ENCODE results near the gene CBLB. TPM values are rescaled to one million over a fixed set of nuclear protein-coding genes. Genes with fewer than 3 reads are reported as not detected.

Gene CBLB
- total RNA-seq, 1 experiment from 2014 or later = 98.8 TPM

- Histone ChIP-seq H3K4me3 (ENCODE audit: low read length) (no peak overlapping the region), H3K4me2 (ENCODE audit: low read depth, low read length, poor library complexity, severe bottlenecking) (no peak overlapping the region), H3K27ac (ENCODE audit: low read length) (no peak overlapping the region), H2AFZ (ENCODE audit: low read length) (no peak overlapping the region), H3K9me3 (ENCODE audit: low read length) (no peaks in the 10 kb centered on the region), H4K20me1 (ENCODE audit: insufficient read depth, low read depth, low read length) (no peaks in the 10 kb centered on the region), H3K27me3 (ENCODE audit: low read length) (no peaks in the 10 kb centered on the region), H3K4me1 (ENCODE audit: low read length) (peaks cover 57% of the 10 kb centered on the region), H3K9ac (ENCODE audit: low read length) (no peak overlapping the region), H3K9me2 (replicated peaks; ENCODE audit: insufficient read depth, low read length) (no peaks in the 10 kb centered on the region), H3K36me3 (ENCODE audit: insufficient read depth, low read length) (peaks cover 49% of the 10 kb centered on the region), H3K79me2 (ENCODE audit: low read length) (peaks cover 91% of the 10 kb centered on the region)
- no peak for DNase-seq
These were observed 26.4 kb downstream of the CBLB start for GRCh38 chr3:105842449-105842848.

DNA sequence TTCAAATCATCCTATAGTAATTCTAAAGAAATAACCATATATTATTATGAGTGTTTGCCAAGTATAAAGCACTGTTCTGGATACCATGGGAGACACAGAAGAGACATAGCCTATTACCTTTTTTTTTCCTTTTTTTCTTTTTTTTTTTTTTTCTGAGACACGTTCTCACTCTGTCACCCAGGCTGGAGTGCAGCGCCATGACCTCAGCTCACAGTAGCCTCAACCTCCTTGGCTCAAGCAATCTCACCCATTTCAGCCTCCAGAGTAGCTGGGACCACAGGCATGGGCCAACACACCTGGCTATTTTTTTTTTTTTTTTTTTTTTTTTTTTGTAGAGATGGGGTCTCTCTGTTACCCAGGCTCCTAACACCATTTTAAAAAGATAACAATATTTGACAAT lies 30.9 kb downstream of the CBLB start:
- H2AFZ ChIP-seq (ENCODE audit: low read length) = no peak overlapping the region
- no peaks in the 10 kb centered on the region for H3K9me2 ChIP-seq (replicated peaks; ENCODE audit: insufficient read depth, low read length)
- no peaks in the 10 kb centered on the region for H4K20me1 ChIP-seq (ENCODE audit: insufficient read depth, low read depth, low read length)
- H3K4me3 ChIP-seq (ENCODE audit: low read length) = no peak overlapping the region
- H3K4me1 ChIP-seq (ENCODE audit: low read length) = peaks cover 74% of the 10 kb centered on the region
- H3K9ac ChIP-seq (ENCODE audit: low read length) = no peak overlapping the region
- H3K79me2 ChIP-seq (ENCODE audit: low read length) = peaks cover 91% of the 10 kb centered on the region
- H3K9me3 ChIP-seq (ENCODE audit: low read length) = no peaks in the 10 kb centered on the region
- H3K36me3 ChIP-seq (ENCODE audit: insufficient read depth, low read length) = peaks cover 32% of the 10 kb centered on the region
- DNase-seq = no peak
- no peaks in the 10 kb centered on the region for H3K27me3 ChIP-seq (ENCODE audit: low read length)
- peak overlapping the region; percentile 54 for H3K4me2 ChIP-seq (ENCODE audit: low read depth, low read length, poor library complexity, severe bottlenecking)
- H3K27ac ChIP-seq (ENCODE audit: low read length) = peak overlapping the region; percentile 38

GRCh38 chr3:105837143-105837740 lies 31.6 kb downstream of the CBLB start:
- Histone ChIP-seq H3K9me2 (replicated peaks; ENCODE audit: insufficient read depth, low read length) (no peaks in the 10 kb centered on the region), H4K20me1 (ENCODE audit: insufficient read depth, low read depth, low read length) (no peaks in the 10 kb centered on the region), H3K27me3 (ENCODE audit: low read length) (no peaks in the 10 kb centered on the region), H3K9me3 (ENCODE audit: low read length) (no peaks in the 10 kb centered on the region), H3K4me2 (ENCODE audit: low read depth, low read length, poor library complexity, severe bottlenecking) (peak overlapping the region; percentile 54), H3K36me3 (ENCODE audit: insufficient read depth, low read length) (peaks cover 27% of the 10 kb centered on the region), H3K4me3 (ENCODE audit: low read length) (no peak overlapping the region), H3K79me2 (ENCODE audit: low read length) (peaks cover 91% of the 10 kb centered on the region), H3K4me1 (ENCODE audit: low read length) (peaks cover 82% of the 10 kb centered on the region), H2AFZ (ENCODE audit: low read length) (no peak overlapping the region), H3K9ac (ENCODE audit: low read length) (no peak overlapping the region; the same call in 1 of the 2 replicates), H3K27ac (ENCODE audit: low read length) (peak overlapping the region; percentile 38)
- DNase-seq = peak; percentile 67

GRCh38 chr3:105836533-105836932 lies 32.3 kb downstream of the CBLB start:
- no peak overlapping the region for H3K9ac ChIP-seq (ENCODE audit: low read length)
- no peak overlapping the region for H3K4me3 ChIP-seq (ENCODE audit: low read length)
- H3K4me1 ChIP-seq (ENCODE audit: low read length) = peaks cover 89% of the 10 kb centered on the region
- H3K36me3 ChIP-seq (ENCODE audit: insufficient read depth, low read length) = peaks cover 20% of the 10 kb centered on the region
- H3K9me3 ChIP-seq (ENCODE audit: low read length) = no peaks in the 10 kb centered on the region
- no peak overlapping the region for H2AFZ ChIP-seq (ENCODE audit: low read length)
- no peak for DNase-seq
- peak overlapping the region; percentile 54 for H3K4me2 ChIP-seq (ENCODE audit: low read depth, low read length, poor library complexity, severe bottlenecking)
- no peaks in the 10 kb centered on the region for H3K9me2 ChIP-seq (replicated peaks; ENCODE audit: insufficient read depth, low read length)
- H3K79me2 ChIP-seq (ENCODE audit: low read length) = peaks cover 89% of the 10 kb centered on the region
- H4K20me1 ChIP-seq (ENCODE audit: insufficient read depth, low read depth, low read length) = no peaks in the 10 kb centered on the region
- no peaks in the 10 kb centered on the region for H3K27me3 ChIP-seq (ENCODE audit: low read length)
- peak overlapping the region; percentile 38 for H3K27ac ChIP-seq (ENCODE audit: low read length)

- Histone ChIP-seq H2AFZ (ENCODE audit: low read length) (no peak overlapping the region), H3K27me3 (ENCODE audit: low read length) (no peaks in the 10 kb centered on the region), H3K4me1 (ENCODE audit: low read length) (peaks cover 96% of the 10 kb centered on the region), H3K4me3 (ENCODE audit: low read length) (no peak overlapping the region), H3K9me2 (replicated peaks; ENCODE audit: insufficient read depth, low read length) (no peaks in the 10 kb centered on the region), H4K20me1 (ENCODE audit: insufficient read depth, low read depth, low read length) (no peaks in the 10 kb centered on the region), H3K4me2 (ENCODE audit: low read depth, low read length, poor library complexity, severe bottlenecking) (peak overlapping the region; percentile 14), H3K9ac (ENCODE audit: low read length) (no peak overlapping the region), H3K9me3 (ENCODE audit: low read length) (no peaks in the 10 kb centered on the region), H3K27ac (ENCODE audit: low read length) (peak overlapping the region; percentile 51), H3K79me2 (ENCODE audit: low read length) (peaks cover 94% of the 10 kb centered on the region), H3K36me3 (ENCODE audit: insufficient read depth, low read length) (peaks cover 23% of the 10 kb centered on the region)
- DNase-seq = no peak
These were observed 33.2 kb downstream of the CBLB start for GRCh38 chr3:105835606-105836005.

DNA sequence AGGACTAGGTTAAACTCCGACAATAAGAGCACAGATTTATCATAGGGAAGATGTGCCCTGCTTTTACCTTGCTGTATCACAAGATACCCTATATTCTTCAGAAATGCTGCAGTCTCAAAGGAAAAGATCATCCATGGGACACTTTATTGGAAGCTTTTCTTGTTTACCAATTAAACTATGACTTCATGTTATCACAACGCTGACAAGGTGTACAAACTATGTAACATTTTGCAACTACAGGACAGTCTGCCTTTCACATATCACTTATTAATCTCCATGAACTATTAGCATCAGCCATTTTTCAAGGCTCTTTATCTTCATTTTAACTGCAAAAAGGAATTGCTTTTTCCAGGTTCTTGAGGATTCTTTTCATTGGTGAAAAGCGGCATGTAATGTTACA lies 34.0 kb downstream of the CBLB start:
- H3K27me3 ChIP-seq (ENCODE audit: low read length) = no peaks in the 10 kb centered on the region
- H3K36me3 ChIP-seq (ENCODE audit: insufficient read depth, low read length) = peaks cover 17% of the 10 kb centered on the region
- peaks cover 94% of the 10 kb centered on the region for H3K79me2 ChIP-seq (ENCODE audit: low read length)
- no peak overlapping the region for H3K4me2 ChIP-seq (ENCODE audit: low read depth, low read length, poor library complexity, severe bottlenecking)
- no peaks in the 10 kb centered on the region for H4K20me1 ChIP-seq (ENCODE audit: insufficient read depth, low read depth, low read length)
- peaks cover 96% of the 10 kb centered on the region for H3K4me1 ChIP-seq (ENCODE audit: low read length)
- no peaks in the 10 kb centered on the region for H3K9me2 ChIP-seq (replicated peaks; ENCODE audit: insufficient read depth, low read length)
- no peak overlapping the region for H3K4me3 ChIP-seq (ENCODE audit: low read length)
- no peak overlapping the region for H2AFZ ChIP-seq (ENCODE audit: low read length)
- peak overlapping the region; percentile 51 for H3K27ac ChIP-seq (ENCODE audit: low read length)
- no peak overlapping the region for H3K9ac ChIP-seq (ENCODE audit: low read length)
- no peak for DNase-seq
- H3K9me3 ChIP-seq (ENCODE audit: low read length) = no peaks in the 10 kb centered on the region

GRCh38 chr3:105832644-105833043 lies 36.2 kb downstream of the CBLB start:
- Histone ChIP-seq H3K79me2 (ENCODE audit: low read length) (peaks cover 94% of the 10 kb centered on the region), H3K4me3 (ENCODE audit: low read length) (no peak overlapping the region), H3K4me2 (ENCODE audit: low read depth, low read length, poor library complexity, severe bottlenecking) (peak overlapping the region; percentile 46), H3K27ac (ENCODE audit: low read length) (peak overlapping the region; percentile 91), H3K9me2 (replicated peaks; ENCODE audit: insufficient read depth, low read length) (no peaks in the 10 kb centered on the region), H4K20me1 (ENCODE audit: insufficient read depth, low read depth, low read length) (no peaks in the 10 kb centered on the region), H3K9me3 (ENCODE audit: low read length) (no peaks in the 10 kb centered on the region), H3K9ac (ENCODE audit: low read length) (0 out of 2 replicates have a peak overlapping the region, but pooled peaks have one; percentile 1), H3K4me1 (ENCODE audit: low read length) (peaks cover 96% of the 10 kb centered on the region), H3K36me3 (ENCODE audit: insufficient read depth, low read length) (peaks cover 13% of the 10 kb centered on the region; the same call in 1 of the 2 replicates), H3K27me3 (ENCODE audit: low read length) (no peaks in the 10 kb centered on the region), H2AFZ (ENCODE audit: low read length) (no peak overlapping the region)
- DNase-seq = no peak

DNA sequence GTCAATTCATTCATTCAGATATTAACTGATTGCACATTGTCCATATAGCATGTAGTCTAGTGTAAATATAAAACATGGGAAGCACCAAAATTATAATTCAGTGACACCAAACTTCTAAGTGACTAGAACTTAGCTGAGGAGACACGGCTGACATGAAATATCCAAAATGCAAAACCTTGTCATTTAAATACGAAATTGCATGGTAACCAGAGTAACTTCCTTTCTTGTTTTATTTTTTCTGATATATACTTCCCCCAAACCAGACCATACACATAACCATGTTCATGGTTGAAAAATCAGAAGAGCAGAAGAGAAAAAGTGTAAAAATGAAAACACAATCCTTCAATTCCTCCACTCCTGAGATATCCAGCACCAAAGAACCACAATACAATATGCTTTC lies 38.0 kb downstream of the CBLB start:
- no peaks in the 10 kb centered on the region for H3K27me3 ChIP-seq (ENCODE audit: low read length)
- peaks cover 96% of the 10 kb centered on the region for H3K4me1 ChIP-seq (ENCODE audit: low read length)
- H3K27ac ChIP-seq (ENCODE audit: low read length) = peak overlapping the region; percentile 91
- H4K20me1 ChIP-seq (ENCODE audit: insufficient read depth, low read depth, low read length) = no peaks in the 10 kb centered on the region
- H2AFZ ChIP-seq (ENCODE audit: low read length) = no peak overlapping the region
- peaks cover 95% of the 10 kb centered on the region for H3K79me2 ChIP-seq (ENCODE audit: low read length)
- peak overlapping the region; percentile 53 for H3K4me2 ChIP-seq (ENCODE audit: low read depth, low read length, poor library complexity, severe bottlenecking)
- no peaks in the 10 kb centered on the region for H3K9me2 ChIP-seq (replicated peaks; ENCODE audit: insufficient read depth, low read length)
- no peaks in the 10 kb centered on the region for H3K9me3 ChIP-seq (ENCODE audit: low read length)
- peak; percentile 84 for DNase-seq
- H3K36me3 ChIP-seq (ENCODE audit: insufficient read depth, low read length) = peaks cover 26% of the 10 kb centered on the region; the same call in 1 of the 2 replicates
- peak overlapping the region; percentile 41 for H3K4me3 ChIP-seq (ENCODE audit: low read length)
- peak overlapping the region; percentile 41 for H3K9ac ChIP-seq (ENCODE audit: low read length)
